Mucosa of stomach (tissue), 1 donor: ENCODE results near the gene LAMB3.

Source experiments
- H3K27me3 ChIP-seq: one replicate; pipeline ENCODE4 v1.7.0; 2013; ENCODE audit warnings: mild to moderate bottlenecking, low read length; ENCODE audit not compliant: control insufficient read depth, insufficient read depth
- H3K36me3 ChIP-seq: one replicate; pipeline ENCODE4 v1.7.0; 2013; ENCODE audit warnings: low read length; ENCODE audit not compliant: control insufficient read depth, insufficient read depth
- H3K4me1 ChIP-seq: one replicate; pipeline ENCODE4 v1.7.0; 2013; ENCODE audit warnings: mild to moderate bottlenecking, low read length; ENCODE audit not compliant: control insufficient read depth, insufficient read depth
- H3K4me3 ChIP-seq: one replicate; pipeline ENCODE4 v1.7.0; 2013; ENCODE audit warnings: low read length
- H3K9ac ChIP-seq: one replicate; pipeline ENCODE4 v1.7.0; 2013; ENCODE audit warnings: mild to moderate bottlenecking, low read length, moderate library complexity
- H3K9me3 ChIP-seq: one replicate; pipeline ENCODE4 v1.7.0; 2013; ENCODE audit warnings: mild to moderate bottlenecking, low read length, moderate library complexity; ENCODE audit not compliant: control insufficient read depth
- donor health status: Pancreatic carcinoma.

LAMB3 gene

GRCh38 chr1:209643285-209644020 lies 8.8 kb downstream of the LAMB3 start:
- no peaks in the 10 kb centered on the region for H3K27me3 ChIP-seq
- H3K9me3 ChIP-seq: no peaks in the 10 kb centered on the region
- no peak overlapping the region for H3K9ac ChIP-seq
- H3K4me3 ChIP-seq: no peak overlapping the region
- H3K4me1 ChIP-seq: peaks cover 39% of the 10 kb centered on the region
- peaks cover 7% of the 10 kb centered on the region for H3K36me3 ChIP-seq

- Histone ChIP-seq H3K36me3 (peaks cover 7% of the 10 kb centered on the region), H3K4me1 (peaks cover 33% of the 10 kb centered on the region), H3K27me3 (no peaks in the 10 kb centered on the region), H3K9ac (no peak overlapping the region), H3K9me3 (no peaks in the 10 kb centered on the region), H3K4me3 (no peak overlapping the region)
Observed at GRCh38 chr1:209642816-209643215, 9.4 kb downstream of the LAMB3 start.

- no peak overlapping the region for H3K9ac ChIP-seq
- H3K36me3 ChIP-seq: peaks cover 7% of the 10 kb centered on the region
- no peaks in the 10 kb centered on the region for H3K9me3 ChIP-seq
- H3K4me1 ChIP-seq: peaks cover 31% of the 10 kb centered on the region
- H3K27me3 ChIP-seq: no peaks in the 10 kb centered on the region
- no peak overlapping the region for H3K4me3 ChIP-seq
Observed at GRCh38 chr1:209641832-209642172, 10.4 kb downstream of the LAMB3 start.

GRCh38 chr1:209635850-209636249 lies 16.4 kb downstream of the LAMB3 start:
- H3K9me3 ChIP-seq: no peaks in the 10 kb centered on the region
- H3K36me3 ChIP-seq: no peaks in the 10 kb centered on the region

GRCh38 chr1:209634005-209634737 lies 18.1 kb downstream of the LAMB3 start:
- Histone ChIP-seq H3K27me3 (no peaks in the 10 kb centered on the region), H3K4me1 (no peaks in the 10 kb centered on the region), H3K9me3 (no peaks in the 10 kb centered on the region), H3K36me3 (no peaks in the 10 kb centered on the region), H3K9ac (no peak overlapping the region), H3K4me3 (no peak overlapping the region)

More at GRCh38 chr1:209635850-209636249, 16.4 kb downstream of the LAMB3 start:
- Histone ChIP-seq H3K27me3 (no peaks in the 10 kb centered on the region), H3K4me1 (no peaks in the 10 kb centered on the region), H3K9ac (no peak overlapping the region), H3K4me3 (no peak overlapping the region)

GRCh38 chr1:209633335-209633997 lies 18.8 kb downstream of the LAMB3 start:
- no peaks in the 10 kb centered on the region for H3K27me3 ChIP-seq
- H3K4me3 ChIP-seq: no peak overlapping the region
- H3K9ac ChIP-seq: no peak overlapping the region
- H3K36me3 ChIP-seq: no peaks in the 10 kb centered on the region
- no peaks in the 10 kb centered on the region for H3K4me1 ChIP-seq
- H3K9me3 ChIP-seq: no peaks in the 10 kb centered on the region

GRCh38 chr1:209630383-209631225 lies 21.6 kb downstream of the LAMB3 start:
- H3K9ac ChIP-seq: no peak overlapping the region
- H3K36me3 ChIP-seq: peaks cover 11% of the 10 kb centered on the region
- H3K4me1 ChIP-seq: no peaks in the 10 kb centered on the region
- H3K4me3 ChIP-seq: no peak overlapping the region
- no peaks in the 10 kb centered on the region for H3K27me3 ChIP-seq
- no peaks in the 10 kb centered on the region for H3K9me3 ChIP-seq

- Histone ChIP-seq H3K27me3 (no peaks in the 10 kb centered on the region), H3K4me1 (no peaks in the 10 kb centered on the region), H3K36me3 (peaks cover 11% of the 10 kb centered on the region), H3K9ac (no peak overlapping the region), H3K9me3 (no peaks in the 10 kb centered on the region), H3K4me3 (no peak overlapping the region)
Observed at GRCh38 chr1:209629621-209630382, 22.4 kb downstream of the LAMB3 start.

GRCh38 chr1:209628618-209629299 lies 23.5 kb downstream of the LAMB3 start:
- Histone ChIP-seq H3K36me3 (peaks cover 11% of the 10 kb centered on the region), H3K27me3 (no peaks in the 10 kb centered on the region), H3K9ac (no peak overlapping the region), H3K4me1 (no peaks in the 10 kb centered on the region), H3K4me3 (no peak overlapping the region), H3K9me3 (no peaks in the 10 kb centered on the region)

- H3K36me3 ChIP-seq: peaks cover 11% of the 10 kb centered on the region
- H3K4me1 ChIP-seq: no peaks in the 10 kb centered on the region
- no peak overlapping the region for H3K9ac ChIP-seq
- H3K4me3 ChIP-seq: no peak overlapping the region
- H3K9me3 ChIP-seq: no peaks in the 10 kb centered on the region
- H3K27me3 ChIP-seq: no peaks in the 10 kb centered on the region
Observed at GRCh38 chr1:209627732-209628196, 24.5 kb downstream of the LAMB3 start.
